RPMI8226 (cell line): ENCODE results near the gene SLC25A21.
"Not testable (repeated sequence)": the region's sequence is repeated elsewhere in the genome, so short reads cannot be mapped to it uniquely, and the experiment has no call there.

ENCODE experiments used
- DNase-seq: peaks from one replicate; pipeline ENCODE4 v3.0.0-alpha.2; 2015

Gene SLC25A21

DNA sequence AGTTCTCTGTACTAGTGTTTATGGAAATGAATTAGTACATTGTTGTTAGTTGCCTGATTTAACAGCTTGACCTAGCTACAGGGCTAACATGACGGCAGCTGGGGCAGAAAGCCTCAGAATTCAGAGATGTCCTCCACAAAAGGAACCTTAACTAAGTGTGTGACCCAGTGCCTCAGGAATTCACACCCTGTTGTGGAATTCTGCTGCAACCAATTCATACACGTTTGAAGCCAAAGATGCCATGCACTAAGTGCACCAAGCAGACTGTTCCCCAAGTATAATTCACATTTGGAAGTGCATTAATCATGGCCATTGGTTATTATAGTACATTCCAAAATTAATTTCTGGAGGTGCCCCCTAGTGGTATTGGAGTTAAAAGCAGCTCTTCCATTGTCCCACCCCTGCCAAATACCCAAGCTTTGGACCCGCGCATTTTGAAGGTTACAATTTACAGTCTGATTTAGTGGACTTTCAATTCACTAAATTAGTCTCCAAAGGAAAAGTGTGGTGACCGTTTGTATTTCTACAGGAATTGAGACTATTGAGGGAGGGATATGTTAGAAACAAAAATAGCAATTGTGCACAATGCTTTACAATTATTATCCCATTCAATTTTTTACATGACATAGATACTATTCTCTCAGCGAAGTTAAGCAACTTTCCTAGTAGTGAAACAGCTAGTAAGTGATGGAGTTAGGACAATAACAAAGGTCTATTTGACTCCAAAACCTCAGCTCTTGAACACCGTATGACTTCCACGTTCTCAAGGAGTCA is 424.8 kb downstream of the SLC25A21 start:
- DNase-seq, result no peak

- DNase-seq, result no peak
Observed at GRCh38 chr14:36746872-36747271, 425.5 kb downstream of the SLC25A21 start.

- DNase-seq, result no peak
Observed at GRCh38 chr14:36741858-36742257, 430.5 kb downstream of the SLC25A21 start.

DNA sequence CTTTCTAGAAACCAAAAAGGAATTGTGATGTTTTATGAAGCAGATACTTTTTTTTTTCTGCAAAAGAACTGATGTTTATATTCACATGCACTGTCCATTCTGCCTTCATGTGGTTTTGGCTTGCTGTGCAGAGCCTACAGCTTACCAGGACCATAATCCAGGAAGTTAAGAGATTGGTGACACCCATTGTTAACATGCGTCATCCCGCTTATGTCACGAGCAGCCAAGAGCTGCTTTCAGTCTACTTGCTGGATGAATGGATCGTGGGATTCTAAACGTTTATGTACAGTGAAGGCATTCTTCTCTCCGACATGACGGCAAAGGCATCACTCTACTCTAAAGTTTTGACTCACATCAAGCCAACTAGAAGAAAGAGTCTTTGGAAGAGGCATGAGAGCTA is 434.1 kb downstream of the SLC25A21 start:
- DNase-seq, result no peak

- DNase-seq, result no peak
Observed at GRCh38 chr14:36726128-36726527, 446.3 kb downstream of the SLC25A21 start.

DNA sequence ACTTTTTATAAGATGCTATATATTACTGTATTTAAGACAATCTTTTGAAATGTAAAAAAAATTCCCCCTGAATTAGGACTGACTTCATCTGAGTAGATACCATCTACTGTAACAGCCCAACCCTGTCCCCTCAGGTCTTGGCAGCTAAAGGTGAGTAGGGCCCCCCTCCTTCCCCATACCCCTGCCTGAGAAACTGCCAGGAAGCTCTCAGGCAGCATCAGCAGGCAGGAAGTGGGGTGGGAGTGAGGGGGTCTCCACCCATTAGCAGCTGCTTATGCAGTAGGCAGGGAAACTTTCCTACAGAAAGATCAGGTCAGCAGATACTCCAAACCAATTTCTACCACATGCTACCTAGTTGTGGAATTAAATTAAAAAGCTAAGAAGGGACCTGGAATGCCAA is 448.2 kb downstream of the SLC25A21 start:
- DNase-seq, result no peak

DNA sequence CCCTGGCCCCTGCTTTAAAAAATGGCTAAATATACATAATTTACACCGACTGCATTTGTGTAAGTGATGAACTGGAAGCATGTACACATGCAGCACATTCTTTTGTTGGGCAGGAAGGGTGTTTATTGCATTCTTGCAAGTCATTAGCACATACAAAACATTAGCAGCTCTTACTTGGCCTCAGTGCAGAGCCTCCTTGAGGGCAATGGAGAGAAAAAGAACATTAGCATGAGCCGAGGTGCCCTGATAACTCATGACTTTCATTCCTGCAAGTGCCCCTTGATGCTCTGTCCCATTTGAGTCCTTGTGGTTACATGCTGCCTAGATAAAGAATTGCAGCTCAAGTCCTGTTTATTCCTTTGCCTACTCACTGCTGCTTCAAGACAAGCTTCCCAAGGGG is 448.9 kb downstream of the SLC25A21 start:
- DNase-seq, result no peak

DNA sequence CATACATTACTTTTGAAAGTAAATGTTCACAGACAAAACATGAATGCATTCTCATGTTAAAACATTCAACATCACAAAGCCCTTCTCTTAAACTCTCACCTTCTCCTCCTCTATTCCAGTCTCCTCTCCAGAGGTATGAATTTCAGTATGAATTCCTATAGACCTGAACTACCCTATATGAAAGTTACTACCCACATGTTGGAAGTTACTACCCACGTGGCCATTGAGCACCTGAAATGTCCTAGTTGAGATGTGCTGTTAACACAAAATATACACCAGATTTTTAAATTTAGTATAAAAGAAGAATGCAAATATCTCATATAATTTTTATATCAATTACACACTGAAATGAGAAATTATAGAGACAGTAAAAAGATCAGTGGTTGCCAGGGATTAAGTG is 450.5 kb downstream of the SLC25A21 start:
- no peak for DNase-seq

DNA sequence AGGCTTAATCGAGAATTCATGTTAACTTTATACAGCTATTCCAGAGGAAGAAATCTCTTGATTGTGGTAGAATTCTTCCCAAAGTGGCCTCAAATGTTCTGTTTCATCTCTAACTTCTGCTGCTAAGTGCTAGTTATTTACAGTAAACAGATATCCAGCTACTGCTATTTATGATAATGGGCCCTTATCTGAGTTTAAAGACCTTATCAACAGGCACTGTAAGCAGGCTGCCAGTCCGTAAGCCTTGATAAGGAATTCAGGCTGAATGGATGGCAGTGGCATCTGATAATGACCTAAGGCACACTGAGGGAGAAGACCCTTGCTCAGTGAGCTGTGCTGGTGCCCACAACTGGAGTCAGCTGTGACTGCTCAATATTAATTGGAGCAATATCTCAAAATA is 451.7 kb downstream of the SLC25A21 start:
- DNase-seq, result no peak

DNA sequence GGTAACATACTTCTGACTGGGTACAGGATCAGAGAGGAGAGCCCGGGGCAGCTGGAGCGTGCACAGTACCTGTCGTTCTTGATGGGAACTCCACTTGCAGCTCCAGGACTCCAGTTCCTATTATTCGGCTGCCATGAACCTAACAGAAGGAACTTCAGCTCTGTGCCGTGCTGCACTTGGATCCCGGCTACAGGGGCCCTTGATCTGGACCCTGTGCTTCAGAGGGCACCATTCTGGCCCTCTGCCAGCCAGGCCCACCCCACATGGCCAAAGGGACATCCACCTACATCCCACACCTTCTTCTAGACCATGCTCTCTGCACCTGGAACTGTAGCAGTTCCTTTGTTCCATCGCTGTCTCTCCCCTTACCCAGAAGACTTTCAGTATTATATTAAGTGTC is 452.6 kb downstream of the SLC25A21 start:
- DNase-seq, result no peak

DNA sequence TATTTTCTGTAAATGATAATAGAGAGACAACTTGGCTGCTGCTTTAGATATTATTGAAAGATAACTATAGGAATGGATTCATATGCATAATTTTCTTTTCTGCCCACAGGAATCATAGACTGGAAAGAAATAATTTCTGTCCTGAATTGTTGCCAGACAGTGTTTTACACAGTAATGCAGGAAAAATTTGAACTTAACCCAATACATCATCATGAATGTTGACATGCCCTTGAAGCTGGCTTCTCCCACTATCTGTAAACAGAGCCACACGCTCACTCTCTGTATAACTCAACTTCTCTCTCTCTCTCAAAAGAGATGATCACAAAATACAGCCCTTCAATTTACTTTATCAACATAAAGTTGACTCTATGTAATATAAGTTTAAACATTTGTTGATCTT is 454.2 kb downstream of the SLC25A21 start:
- DNase-seq, result no peak

DNA sequence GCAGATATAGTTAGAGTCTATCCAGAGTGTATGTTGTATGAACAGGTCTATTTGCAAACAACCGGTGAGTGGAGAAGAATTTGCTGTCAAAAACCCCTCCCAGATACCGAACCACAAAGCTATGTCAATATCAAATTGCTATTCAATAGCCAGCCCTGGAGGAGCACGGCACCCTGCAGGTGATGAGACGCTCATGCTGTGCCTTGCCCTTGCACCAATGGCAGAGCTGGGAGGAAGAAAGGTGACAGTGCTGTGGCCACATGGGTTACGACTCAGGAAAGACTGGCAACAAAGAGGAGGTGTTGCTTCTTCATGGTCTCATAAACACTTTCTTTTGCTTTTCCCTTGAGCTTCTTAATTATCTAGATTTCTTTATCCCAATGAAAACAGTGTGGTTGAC is 455.0 kb downstream of the SLC25A21 start:
- DNase-seq, result no peak

DNA sequence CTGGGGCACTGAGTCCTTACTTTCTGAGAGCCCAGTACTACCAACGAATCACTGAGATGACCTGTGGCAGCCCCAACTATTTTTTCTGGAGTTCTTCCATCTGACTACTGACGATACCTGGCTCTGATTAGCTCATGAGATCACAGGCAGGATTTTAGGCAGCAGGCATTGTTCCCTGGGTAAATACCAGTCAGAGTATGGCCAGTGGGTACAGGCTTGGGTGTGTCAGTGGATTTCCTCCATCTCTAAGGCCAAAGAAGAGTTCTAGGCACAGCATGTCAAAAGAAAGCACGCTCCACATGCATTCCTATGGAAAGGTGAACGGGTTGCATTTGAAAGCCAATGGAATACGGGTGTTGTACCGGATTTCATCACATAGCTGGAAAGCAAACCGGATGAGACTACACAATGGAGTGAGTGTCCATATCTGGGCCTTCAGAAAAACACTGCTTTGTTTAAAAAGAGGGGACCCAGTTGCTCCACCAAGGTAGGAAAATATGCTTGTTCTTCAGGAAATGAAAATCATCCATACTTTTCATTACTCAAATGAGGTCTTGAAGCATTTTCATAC is 455.7 kb downstream of the SLC25A21 start:
- DNase-seq, result no peak

GRCh38 chr14:36713960-36714703 is 458.3 kb downstream of the SLC25A21 start:
- no peak for DNase-seq

DNA sequence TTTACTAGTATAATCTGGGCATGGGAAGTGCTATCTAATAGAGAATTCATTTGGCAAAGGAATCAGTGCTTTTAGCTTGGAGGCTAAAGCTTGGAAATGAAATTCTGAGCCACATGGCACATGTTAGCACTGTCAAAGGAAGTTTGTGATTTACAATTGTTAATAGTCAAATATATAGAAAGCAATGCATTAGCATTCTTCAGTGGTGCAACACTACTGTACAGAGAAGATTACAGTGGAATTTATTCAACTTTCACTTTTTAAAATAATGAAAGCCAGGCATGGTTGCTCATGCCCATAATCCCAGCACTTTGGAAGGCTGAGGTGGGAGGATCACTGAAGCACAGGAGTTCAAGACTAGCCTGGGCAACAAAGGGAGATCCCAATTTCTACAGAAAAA is 464.8 kb downstream of the SLC25A21 start:
- no peak for DNase-seq

DNA sequence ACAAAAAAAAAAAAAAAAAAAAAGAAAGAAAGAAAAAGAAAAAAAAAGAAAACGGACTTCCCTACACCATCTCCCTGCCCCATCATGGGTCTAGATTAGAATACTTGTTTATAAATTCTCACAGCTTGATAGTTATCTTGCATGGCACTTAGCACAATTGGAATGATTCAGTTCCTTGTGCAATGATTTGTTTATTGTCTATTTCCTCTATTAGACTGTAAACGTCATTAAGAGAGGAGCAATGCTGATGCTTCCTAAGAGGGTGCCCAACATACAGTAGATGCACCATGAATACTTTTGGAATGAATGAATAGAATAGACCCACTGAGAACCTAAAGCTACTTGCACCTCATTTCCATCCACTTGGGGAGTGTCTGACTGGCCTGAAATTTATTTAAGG is 469.9 kb downstream of the SLC25A21 start:
- DNase-seq, result no peak

GRCh38 chr14:36701132-36701531 is 471.3 kb downstream of the SLC25A21 start:
- DNase-seq, result no peak

DNA sequence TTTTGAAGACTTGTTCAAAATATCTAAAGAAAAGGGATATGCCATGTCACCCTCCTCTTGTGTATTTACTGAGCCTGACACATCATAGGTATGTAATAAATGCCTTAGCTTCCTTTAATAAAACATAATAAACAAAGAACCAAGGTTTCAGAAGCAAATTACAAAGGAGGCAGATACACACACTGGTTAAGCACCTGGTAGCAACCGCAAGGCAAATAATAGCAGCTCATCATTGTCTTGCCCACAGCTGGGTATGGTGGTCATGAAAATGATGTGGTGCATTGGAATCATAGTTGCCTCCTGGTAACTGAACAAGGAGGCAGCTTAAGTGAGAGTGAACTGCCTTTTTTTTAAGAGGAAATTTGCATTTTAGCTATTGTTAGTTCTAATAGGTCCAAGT is 471.8 kb downstream of the SLC25A21 start:
- DNase-seq, result no peak

- DNase-seq, result not testable (repeated sequence)
Observed at GRCh38 chr14:36699420-36699819, 473.0 kb downstream of the SLC25A21 start.

DNA sequence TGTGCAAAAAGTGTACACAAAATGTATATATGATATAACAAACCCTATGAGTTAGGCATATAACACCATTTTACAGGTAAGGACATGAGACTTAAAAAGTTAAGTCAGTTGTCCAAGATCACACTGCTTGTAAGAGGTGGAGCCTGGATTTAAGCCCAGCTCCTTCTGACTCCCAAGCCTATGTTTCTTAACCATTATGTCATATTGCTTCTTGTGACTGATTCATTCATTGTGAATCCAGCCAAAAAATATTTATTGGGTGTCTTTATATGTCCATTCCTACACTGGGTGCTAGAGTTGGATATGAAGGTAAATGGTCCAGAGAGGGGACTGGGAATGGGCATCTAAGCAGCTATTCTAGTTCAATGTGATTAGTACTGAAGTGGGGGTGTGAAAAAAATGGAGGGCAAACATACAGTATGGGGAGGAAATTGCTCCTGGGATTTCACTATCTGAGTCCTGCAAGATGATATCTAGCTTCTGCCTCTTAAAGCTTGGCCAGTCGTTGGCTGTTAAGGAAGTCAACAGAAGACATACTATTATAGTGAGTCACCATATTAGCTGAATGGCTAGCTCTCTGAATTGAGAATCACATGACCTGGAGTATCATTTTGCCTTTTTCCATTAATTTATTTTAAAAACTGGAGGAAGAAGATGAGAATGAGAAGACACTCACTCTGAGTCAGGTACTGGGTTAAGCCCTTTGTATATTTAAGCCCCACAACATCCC is 481.9 kb downstream of the SLC25A21 start:
- DNase-seq, result no peak

- no peak for DNase-seq
Observed at GRCh38 chr14:36684946-36685345, 487.5 kb downstream of the SLC25A21 start.

GRCh38 chr14:36683083-36683724 is 489.2 kb downstream of the SLC25A21 start:
- no peak for DNase-seq

GRCh38 chr14:36682338-36682737 is 490.1 kb downstream of the SLC25A21 start:
- DNase-seq, result no peak
